B cell (primary cell): ENCODE measurements around the gene DGKE.

ENCODE experiments used
- CTCF ChIP-seq: fragments of 200-600 bp; IDR thresholded peaks from one replicate; pipeline ENCODE4 v1.8.0; 2022; ENCODE audit warnings: antibody characterized with exemption, mild to moderate bottlenecking
- EZH2 ChIP-seq: IDR thresholded peaks from 2 replicates; pipeline ENCODE4 v1.6.1; 2012; ENCODE audit warnings: borderline replicate concordance, low read depth, mild to moderate bottlenecking, moderate library complexity, low read length; ENCODE audit not compliant: insufficient read depth, poor library complexity, severe bottlenecking

- no peak for TF ChIP-seq EZH2
- no peak for TF ChIP-seq CTCF
These were observed 26.2 kb upstream of the DGKE start for GRCh38 chr17:56807723-56808122.
